Panc1 (cell line): ENCODE measurements around the gene CASD1. TPM values are rescaled to one million over a fixed set of nuclear protein-coding genes. Genes with fewer than 3 reads are reported as not detected.

Source experiments
- ATAC-seq: fragments of 200-7000 bp; cut with Tn5 transposase; 2 replicates; pipeline ENCODE4 v1.9.1; 2020; ENCODE audit warnings: mild to moderate bottlenecking, moderate library complexity
- BruUV-seq: library from RNA; stranded (reverse); fragments of 400-500 nt; replicated peaks from 2 replicates; lab custom pipeline; 2021; lab: Mats Ljungman, UMichigan
- CTCF ChIA-PET: fragments of 300-600 bp; sonication (Branson Sonifier 250); formaldehyde crosslinking; loops from one replicate; lab custom pipeline; 2022; ENCODE audit warnings: antibody characterized with exemption; lab: Charles Lee
- POLR2A ChIA-PET: fragments of 300-600 bp; sonication (Branson Sonifier 250); formaldehyde crosslinking; loops from one replicate; lab custom pipeline; 2022; ENCODE audit warnings: antibody characterized with exemption; lab: Charles Lee
- DNase-seq: peaks from one replicate; pipeline ENCODE4 v3.0.0-alpha.2; 2010; ENCODE audit warnings: low read depth, low spot score
- H3K27ac ChIP-seq: 2 replicates; pipeline ENCODE4 v1.5.1; 2011; ENCODE audit warnings: mild to moderate bottlenecking, low read length, inconsistent platforms
- H3K27me3 ChIP-seq: fragments of 200-500 bp; sonication (Bioruptor generic); 2 replicates; pipeline ENCODE4 v1.6.0; 2014; ENCODE audit warnings: low read length, inconsistent platforms; ENCODE audit not compliant: control insufficient read depth, insufficient read depth
- H3K36me3 ChIP-seq: fragments of 200-500 bp; sonication (Bioruptor generic); 2 replicates; pipeline ENCODE4 v1.5.1; 2014; ENCODE audit warnings: inconsistent platforms, mild to moderate bottlenecking, low read length, moderate library complexity; ENCODE audit not compliant: control insufficient read depth, insufficient read depth
- H3K4me1 ChIP-seq: 2 replicates; pipeline ENCODE4 v1.5.1; 2011; ENCODE audit warnings: inconsistent platforms, mild to moderate bottlenecking, low read length, moderate library complexity; ENCODE audit not compliant: control insufficient read depth, insufficient read depth
- H3K4me3 ChIP-seq, 2 experiments: 2 replicates each; pipeline ENCODE4 v1.5.1; 2011 to 2012; ENCODE audit warnings: low read depth in 2 of 2, low read length in 2 of 2, mild to moderate bottlenecking in 2 of 2, inconsistent platforms in 1 of 2, moderate library complexity in 1 of 2
- H3K9me3 ChIP-seq: fragments of 200-500 bp; sonication (Bioruptor generic); 2 replicates; pipeline ENCODE4 v1.5.1; 2014; ENCODE audit warnings: low read depth, mild to moderate bottlenecking, inconsistent platforms, low read length, moderate library complexity; ENCODE audit not compliant: control insufficient read depth, insufficient read depth
- CTCF ChIP-seq: fragments of 450-650 bp; IDR thresholded peaks from 2 replicates; pipeline ENCODE4 v1.5.1; 2017; ENCODE audit warnings: mild to moderate bottlenecking
- POLR2AphosphoS5 ChIP-seq: IDR thresholded peaks from 2 replicates; pipeline ENCODE4 v1.6.1; 2012; ENCODE audit warnings: mild to moderate bottlenecking, low read depth, low read length, moderate library complexity
- SIN3A ChIP-seq: IDR thresholded peaks from 2 replicates; pipeline ENCODE4 v1.6.1; 2012; ENCODE audit warnings: low read depth, mild to moderate bottlenecking, low read length, moderate library complexity, borderline replicate concordance; ENCODE audit not compliant: insufficient read depth
- TCF7L2 ChIP-seq: IDR thresholded peaks from 2 replicates; pipeline ENCODE4 v1.6.1; 2011; ENCODE audit warnings: mild to moderate bottlenecking, low read depth, low read length, inconsistent platforms
- in situ Hi-C: cut with HindIII; loops from 2 replicates; pipeline ENCODE4 v1.10.0; 2016; ENCODE audit warnings: low sequenced_read_pairs, low pct_unique_long_range_greater_than_20kb
- intact Hi-C: fragments of 100-400 bp; cut with micrococcal nuclease; formaldehyde crosslinking; loops from one replicate; pipeline ENCODE4 v1.10.0; 2022; ENCODE audit not compliant: unreplicated experiment
- total RNA-seq: library from RNA; stranded (reverse); gene quantifications from one replicate; pipeline ENCODE4 v1.2.1, GENCODE V29; 2021; ENCODE audit not compliant: unreplicated experiment
- TF ChIP-seq, protein P1 (sequence below), 2 experiments: IDR thresholded peaks; 2 replicates each; pipeline ENCODE4 v1.6.1; 2011 to 2012; ENCODE audit warnings: low read depth in 2 of 2, control low read depth in 1 of 2, low read length in 1 of 2, mild to moderate bottlenecking in 1 of 2, moderate library complexity in 1 of 2; ENCODE audit not compliant: insufficient read depth in 1 of 2

The CASD1 gene
- total RNA-seq, 1 experiment from 2014 or later: 14.7 TPM

DNA sequence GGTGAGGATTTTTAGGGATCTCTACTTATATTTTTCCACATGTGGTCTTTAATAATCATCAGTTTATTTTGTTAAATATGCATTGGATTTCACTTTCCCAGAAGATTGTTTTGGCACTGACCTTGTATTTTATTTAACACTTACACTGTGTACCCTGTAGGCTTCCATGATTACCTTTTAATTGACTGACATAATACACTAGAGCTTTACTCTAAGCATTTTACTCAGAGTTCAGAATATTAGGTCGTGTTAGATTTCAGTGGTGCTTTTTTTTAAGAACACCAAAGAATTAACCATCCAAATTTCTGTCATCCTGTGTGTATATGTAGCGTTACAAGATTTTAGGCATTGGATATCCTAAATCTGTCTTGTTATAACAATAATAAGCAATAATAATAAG, 23.1 kb downstream of the CASD1 start:
- Histone ChIP-seq H3K4me3 (no peak overlapping the region), H3K27me3 (no peaks in the 10 kb centered on the region), H3K36me3 (no peaks in the 10 kb centered on the region; the same call in none of the 2 replicates), H3K4me1 (no peaks in the 10 kb centered on the region), H3K27ac (no peak overlapping the region), H3K9me3 (no peaks in the 10 kb centered on the region)
- intact Hi-C loops: no loop called here
- DNase-seq: no peak
- TF ChIP-seq CTCF: no peak
- no peak for TF ChIP-seq TCF7L2
- in situ Hi-C loops: no loop called here
- no peak for ATAC-seq
- BruUV-seq: no TSS peak
- CTCF ChIA-PET: no interaction called here
- POLR2A ChIA-PET: no interaction called here

DNA sequence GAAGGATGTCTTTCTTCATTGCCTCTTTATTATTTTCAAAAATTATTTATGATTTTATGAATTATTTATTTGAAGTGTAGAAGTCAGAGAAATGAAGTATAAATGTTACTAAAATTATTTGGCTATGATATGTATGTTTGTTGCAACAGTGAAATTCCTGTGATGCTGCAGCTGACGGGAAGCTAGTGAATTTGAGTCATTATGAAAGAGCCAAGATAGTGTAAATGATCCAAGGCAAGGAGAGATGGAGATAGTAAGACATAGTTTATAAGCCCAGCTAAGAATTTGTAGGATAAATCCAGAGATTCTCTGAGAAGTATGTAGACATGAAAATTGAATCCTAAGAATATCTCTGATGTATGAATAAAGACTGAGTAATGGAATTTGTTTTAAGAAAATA, 30.8 kb downstream of the CASD1 start:
- no peak for DNase-seq
- CTCF ChIA-PET: no interaction called here
- POLR2A ChIA-PET: no interaction called here
- Histone ChIP-seq H3K4me3 (no peak overlapping the region), H3K9me3 (no peaks in the 10 kb centered on the region), H3K27me3 (no peaks in the 10 kb centered on the region), H3K27ac (no peak overlapping the region), H3K36me3 (no peaks in the 10 kb centered on the region; the same call in none of the 2 replicates), H3K4me1 (no peaks in the 10 kb centered on the region)
- TF ChIP-seq, protein P1, sequence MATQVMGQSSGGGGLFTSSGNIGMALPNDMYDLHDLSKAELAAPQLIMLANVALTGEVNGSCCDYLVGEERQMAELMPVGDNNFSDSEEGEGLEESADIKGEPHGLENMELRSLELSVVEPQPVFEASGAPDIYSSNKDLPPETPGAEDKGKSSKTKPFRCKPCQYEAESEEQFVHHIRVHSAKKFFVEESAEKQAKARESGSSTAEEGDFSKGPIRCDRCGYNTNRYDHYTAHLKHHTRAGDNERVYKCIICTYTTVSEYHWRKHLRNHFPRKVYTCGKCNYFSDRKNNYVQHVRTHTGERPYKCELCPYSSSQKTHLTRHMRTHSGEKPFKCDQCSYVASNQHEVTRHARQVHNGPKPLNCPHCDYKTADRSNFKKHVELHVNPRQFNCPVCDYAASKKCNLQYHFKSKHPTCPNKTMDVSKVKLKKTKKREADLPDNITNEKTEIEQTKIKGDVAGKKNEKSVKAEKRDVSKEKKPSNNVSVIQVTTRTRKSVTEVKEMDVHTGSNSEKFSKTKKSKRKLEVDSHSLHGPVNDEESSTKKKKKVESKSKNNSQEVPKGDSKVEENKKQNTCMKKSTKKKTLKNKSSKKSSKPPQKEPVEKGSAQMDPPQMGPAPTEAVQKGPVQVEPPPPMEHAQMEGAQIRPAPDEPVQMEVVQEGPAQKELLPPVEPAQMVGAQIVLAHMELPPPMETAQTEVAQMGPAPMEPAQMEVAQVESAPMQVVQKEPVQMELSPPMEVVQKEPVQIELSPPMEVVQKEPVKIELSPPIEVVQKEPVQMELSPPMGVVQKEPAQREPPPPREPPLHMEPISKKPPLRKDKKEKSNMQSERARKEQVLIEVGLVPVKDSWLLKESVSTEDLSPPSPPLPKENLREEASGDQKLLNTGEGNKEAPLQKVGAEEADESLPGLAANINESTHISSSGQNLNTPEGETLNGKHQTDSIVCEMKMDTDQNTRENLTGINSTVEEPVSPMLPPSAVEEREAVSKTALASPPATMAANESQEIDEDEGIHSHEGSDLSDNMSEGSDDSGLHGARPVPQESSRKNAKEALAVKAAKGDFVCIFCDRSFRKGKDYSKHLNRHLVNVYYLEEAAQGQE (IDR thresholded peaks at IDR 0.05; ENCODE audit: insufficient read depth in 1 of 2, low read depth in 2 of 2, low read length in 1 of 2): no peak
- TF ChIP-seq POLR2AphosphoS5: no peak
- TF ChIP-seq CTCF: no peak
- TF ChIP-seq SIN3A: no peak
- TF ChIP-seq TCF7L2: no peak
- no TSS peak for BruUV-seq
- in situ Hi-C loops (no loop called here), intact Hi-C loops (no loop called here)
- no peak for ATAC-seq
